ENCODE measurements around the gene BTBD18.
A peak's percentile ranks its signal among the peaks of the same experiment; 100 is the strongest.

Gene BTBD18

GRCh38 chr11:57764021-57764420, 12.4 kb upstream of the BTBD18 start:
- TF ChIP-seq ZNF70 (CRISPR knock-in tag; IDR thresholded peaks at IDR 0.05) (no peak), ZFP3 (CRISPR knock-in tag; IDR thresholded peaks at IDR 0.05) (no peak), PATZ1 (CRISPR knock-in tag; IDR thresholded peaks at IDR 0.05; ENCODE audit: borderline replicate concordance) (no peak), POU6F1 (CRISPR knock-in tag; IDR thresholded peaks at IDR 0.05; ENCODE audit: borderline replicate concordance, low read depth) (no peak), ZNF8 (CRISPR knock-in tag; IDR thresholded peaks at IDR 0.05) (no peak), RARB (CRISPR knock-in tag; IDR thresholded peaks at IDR 0.05) (no peak), TCF4 (CRISPR knock-in tag; IDR thresholded peaks at IDR 0.05; ENCODE audit: borderline replicate concordance) (no peak), CSDC2 (CRISPR knock-in tag; IDR thresholded peaks at IDR 0.05) (no peak), ZC3H10 (CRISPR knock-in tag; IDR thresholded peaks at IDR 0.05) (no peak), PPARA (CRISPR knock-in tag; IDR thresholded peaks at IDR 0.05; ENCODE audit: borderline replicate concordance) (no peak), CSRNP3 (CRISPR knock-in tag; IDR thresholded peaks at IDR 0.05) (no peak), TOX (CRISPR knock-in tag; IDR thresholded peaks at IDR 0.05; ENCODE audit: borderline replicate concordance) (no peak), GLIS3 (CRISPR knock-in tag; IDR thresholded peaks at IDR 0.05) (no peak), SNAI2 (CRISPR knock-in tag; IDR thresholded peaks at IDR 0.05) (no peak)

GRCh38 chr11:57763568-57763967, 11.9 kb upstream of the BTBD18 start:
- ATAC-seq, result peak; percentile 70
- TF ChIP-seq BACH2 (CRISPR knock-in tag; IDR thresholded peaks at IDR 0.05; ENCODE audit: borderline replicate concordance) (no peak), CSDC2 (CRISPR knock-in tag; IDR thresholded peaks at IDR 0.05) (no peak), OSR1 (CRISPR knock-in tag; IDR thresholded peaks at IDR 0.05) (no peak), PATZ1 (CRISPR knock-in tag; IDR thresholded peaks at IDR 0.05; ENCODE audit: borderline replicate concordance) (no peak), CSRNP3 (CRISPR knock-in tag; IDR thresholded peaks at IDR 0.05) (no peak), ZFP30 (CRISPR knock-in tag; IDR thresholded peaks at IDR 0.05) (no peak), GLIS3 (CRISPR knock-in tag; IDR thresholded peaks at IDR 0.05) (no peak), CREB5 (CRISPR knock-in tag; IDR thresholded peaks at IDR 0.05; ENCODE audit: low read depth) (no peak), TCF4 (CRISPR knock-in tag; IDR thresholded peaks at IDR 0.05; ENCODE audit: borderline replicate concordance) (no peak), ZNF8 (CRISPR knock-in tag; IDR thresholded peaks at IDR 0.05) (no peak), TOX (CRISPR knock-in tag; IDR thresholded peaks at IDR 0.05; ENCODE audit: borderline replicate concordance) (no peak), ZC3H10 (CRISPR knock-in tag; IDR thresholded peaks at IDR 0.05) (no peak)

More at GRCh38 chr11:57764021-57764420, 12.4 kb upstream of the BTBD18 start:
- no peak for ATAC-seq

- TF ChIP-seq ZFP30 (CRISPR knock-in tag; IDR thresholded peaks at IDR 0.05), result no peak
- no peak for TF ChIP-seq ZFP3 (CRISPR knock-in tag; IDR thresholded peaks at IDR 0.05)
- peak; percentile 48 for ATAC-seq
Measured at GRCh38 chr11:57762235-57762861, 10.7 kb upstream of the BTBD18 start.

Measured in SK-N-SH treated with all-trans-retinoic acid at 6 μM for 48 hours (cell line).